ENCODE results near the gene RASAL3. TPM values are rescaled to one million over a fixed set of nuclear protein-coding genes. Genes with fewer than 3 reads are reported as not detected.

Gene RASAL3
- not detected in 5 replicates for total RNA-seq (2022; extraction: Qiagen RNA extraction)

GRCh38 chr19:15464394-15465385 is at the start of gene RASAL3:
Gene RASAL3 (minus strand): TSS chr19:15464544. CDS start chr19:15464358, 186 bp downstream.

GRCh38 chr19:15508035-15508710 is 43.8 kb upstream of the RASAL3 start, which contains the start of gene CYP4F22:
Gene CYP4F22 (plus strand): TSS chr19:15508525. CDS start chr19:15525337, 16,812 bp downstream.

GRCh38 chr19:15479391-15480345 is 15.3 kb upstream of the RASAL3 start, which contains the start of gene PGLYRP2:
Gene PGLYRP2 (minus strand): TSS chr19:15479501. CDS start chr19:15479371, 130 bp downstream.

DNA sequence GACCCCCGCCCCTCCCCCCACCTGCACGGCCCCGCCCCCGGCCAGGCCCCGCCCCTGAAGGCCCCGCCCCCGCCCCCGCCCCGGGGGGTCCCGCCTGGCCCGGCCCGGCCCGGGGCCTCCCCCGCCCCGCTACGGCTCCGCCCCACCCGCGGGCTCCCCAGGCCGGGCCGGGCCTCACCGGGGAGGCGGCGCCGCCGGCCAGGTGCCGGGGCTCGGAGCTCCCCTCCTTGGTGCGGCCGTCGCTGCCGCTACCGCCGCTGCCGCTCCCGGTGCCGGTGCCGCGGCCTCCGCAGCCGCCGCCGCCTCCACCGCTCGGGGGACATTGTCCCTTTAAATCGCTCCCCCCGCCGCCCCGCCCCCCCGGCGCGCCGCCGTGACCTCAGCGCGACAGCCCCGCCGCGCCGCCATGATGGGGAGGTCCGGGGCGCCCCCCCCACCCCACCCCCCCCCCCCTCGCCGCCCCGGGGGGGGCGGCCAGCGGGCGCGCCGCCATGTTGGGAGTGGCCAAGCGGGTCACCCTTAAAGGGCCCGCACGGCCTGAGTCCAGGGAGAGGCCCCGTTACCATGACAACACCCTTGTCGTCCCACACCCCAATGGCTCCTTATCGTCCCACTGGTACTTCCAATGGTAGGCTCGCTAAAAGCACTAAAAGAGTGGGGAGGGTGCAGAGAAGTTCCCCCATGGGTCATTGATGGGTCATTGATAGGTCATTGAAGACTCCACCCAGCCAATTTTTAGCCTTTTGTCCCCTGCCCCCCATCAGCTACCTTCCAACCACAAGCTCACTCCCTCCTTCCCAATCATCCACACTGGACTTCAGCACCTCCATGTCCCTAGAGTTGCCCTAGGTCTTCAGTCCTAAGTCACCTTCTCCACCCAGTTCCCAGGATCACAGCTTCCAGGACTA is 14.5 kb downstream of the RASAL3 start, which contains the start of gene WIZ:
Gene WIZ, minus strand, starts transcription at position 337 of the 908 bp plus-strand sequence. CDS start 1,649 bp downstream, outside the sequence.

GRCh38 chr19:15418579-15419412 is 45.5 kb downstream of the RASAL3 start, which contains the start of gene AKAP8L:
Gene AKAP8L (minus strand): TSS chr19:15418988. CDS start chr19:15418923, 65 bp downstream.

Other genes with a start within 250 kb of the RASAL3 start
- 0.12 TPM in 1 of 5 replicates, not detected in the others for gene EPHX3, start 232.1 kb downstream of the RASAL3 start, total RNA-seq (2022; extraction: Qiagen RNA extraction)
- gene BRD4, start 132.0 kb downstream of the RASAL3 start, total RNA-seq (2022; extraction: Qiagen RNA extraction), result 19.5 to 28.3 TPM (median 25.6 TPM) in 5 replicates
- 15.8 to 20.2 TPM (median 18.9 TPM) in 5 replicates for gene AKAP8, start 84.8 kb downstream of the RASAL3 start, total RNA-seq (2022; extraction: Qiagen RNA extraction)
- 34.9 to 41.3 TPM (median 36.7 TPM) in 5 replicates for gene AKAP8L, start 45.6 kb downstream of the RASAL3 start, total RNA-seq (2022; extraction: Qiagen RNA extraction)
- gene WIZ, start 14.6 kb downstream of the RASAL3 start, total RNA-seq (2022; extraction: Qiagen RNA extraction), result 14.3 to 23.6 TPM (median 23.2 TPM) in 5 replicates
- gene PGLYRP2, start 15.0 kb upstream of the RASAL3 start, total RNA-seq (2022; extraction: Qiagen RNA extraction), result 0.06 TPM in 1 of 5 replicates, not detected in the others
- 0.08 to 0.31 TPM (median 0.18 TPM) in 5 replicates for gene CYP4F22, start 44.0 kb upstream of the RASAL3 start, total RNA-seq (2022; extraction: Qiagen RNA extraction)
- gene CYP4F8, start 150.7 kb upstream of the RASAL3 start, total RNA-seq (2022; extraction: Qiagen RNA extraction), result not detected in 5 replicates
- gene CYP4F3, start 176.4 kb upstream of the RASAL3 start, total RNA-seq (2022; extraction: Qiagen RNA extraction), result 2.3 to 4.0 TPM (median 3.3 TPM) in 5 replicates
- 1.7 to 2.1 TPM (median 2.0 TPM) in 5 replicates for gene CYP4F12, start 208.5 kb upstream of the RASAL3 start, total RNA-seq (2022; extraction: Qiagen RNA extraction)

All from A549 treated with Mapracorat at 1 μM for 4 hours (cell line).